GM12878 (cell line): ENCODE results near the gene ADGRL2. TPM values are rescaled to one million over a fixed set of nuclear protein-coding genes. Genes with fewer than 3 reads are reported as not detected.

ENCODE experiments used
- ATAC-seq: fragments of 200-7000 bp; cut with Tn5 transposase; 3 replicates; pipeline ENCODE4 v1.9.1; 2020; ENCODE audit warnings: mild to moderate bottlenecking, moderate library complexity
- BruUV-seq: library from RNA; stranded (reverse); fragments of 400-500 nt; replicated peaks from 2 replicates; lab custom pipeline; 2021; lab: Mats Ljungman, UMichigan
- CTCF ChIA-PET: fragments of 300-600 bp; sonication (Branson Sonifier 250); formaldehyde crosslinking; extraction: SDS; loops from one replicate; lab custom pipeline; 2021; ENCODE audit warnings: inconsistent platforms; lab: Yijun Ruan, JAX
- POLR2A ChIA-PET: fragments of 350-600 bp; formaldehyde crosslinking; extraction: SDS; loops from one replicate; lab custom pipeline; 2021; ENCODE audit warnings: inconsistent platforms; lab: Charles Lee
- RAD21 ChIA-PET: fragments of 300-600 bp; sonication (Branson Sonifier 250); formaldehyde crosslinking; loops from one replicate; lab custom pipeline; 2023; ENCODE audit warnings: antibody characterized with exemption; ENCODE audit not compliant: unreplicated experiment; lab: Charles Lee
- SMC1A ChIA-PET: fragments of 300-600 bp; sonication (Branson Sonifier 250); formaldehyde crosslinking; loops from one replicate; lab custom pipeline; 2023; ENCODE audit not compliant: unreplicated experiment, uncharacterized antibody; lab: Charles Lee
- DNase-seq: peaks from one replicate; pipeline ENCODE4 v3.0.0-alpha.2; 2011; ENCODE audit warnings: low read depth, low spot score
- FAIRE-seq: peaks from 3 replicates; lab custom pipeline; 2011; peaks lifted over from hg19 to GRCh38; lab: Jason Lieb, UNC
- H2AFZ ChIP-seq: 2 replicates; pipeline ENCODE4 v1.6.0; 2011; ENCODE audit warnings: low read depth, low read length, control low read depth; ENCODE audit not compliant: control insufficient read depth
- H3K27ac ChIP-seq: 2 replicates; pipeline ENCODE4 v1.5.1; 2011; ENCODE audit warnings: control low read depth; ENCODE audit not compliant: control insufficient read depth, insufficient read depth
- H3K27me3 ChIP-seq, 2 experiments: replicated peaks in 1 of 2; 2 replicates each; pipeline versions ENCODE4 v1.6.0 to v1.6.1; 2011; ENCODE audit warnings: low read length in 1 of 2; ENCODE audit not compliant: control insufficient read depth in 2 of 2, insufficient read depth in 2 of 2
- H3K36me3 ChIP-seq, 2 experiments: 2 replicates each; pipeline ENCODE4 v1.5.1; 2011; ENCODE audit warnings: low read length in 1 of 2; ENCODE audit not compliant: control insufficient read depth in 2 of 2, insufficient read depth in 2 of 2
- H3K4me1 ChIP-seq: 2 replicates; pipeline ENCODE4 v1.6.1; 2011; ENCODE audit warnings: mild to moderate bottlenecking, low read length, moderate library complexity, mixed read lengths; ENCODE audit not compliant: control insufficient read depth, insufficient read depth
- H3K4me2 ChIP-seq: 2 replicates; pipeline ENCODE4 v1.6.0; 2011; ENCODE audit warnings: control low read depth; ENCODE audit not compliant: control insufficient read depth, insufficient read depth
- H3K4me3 ChIP-seq: fragments of 200-600 bp; sonication (generic); 2 replicates; pipeline ENCODE4 v1.5.1; 2016
- H3K79me2 ChIP-seq: 2 replicates; pipeline ENCODE4 v1.6.0; 2011; ENCODE audit warnings: low read length; ENCODE audit not compliant: control insufficient read depth, insufficient read depth
- H3K9ac ChIP-seq: 2 replicates; pipeline ENCODE4 v1.8.0; 2011; ENCODE audit warnings: low read length, control low read depth, mixed read lengths; ENCODE audit not compliant: control insufficient read depth, insufficient read depth
- H3K9me3 ChIP-seq: replicated peaks from 3 replicates; pipeline ENCODE4 v1.5.1; 2011; ENCODE audit warnings: mild to moderate bottlenecking, low read length; ENCODE audit not compliant: control insufficient read depth, insufficient read depth
- H4K20me1 ChIP-seq: 2 replicates; pipeline ENCODE4 v1.6.0; 2011; ENCODE audit not compliant: control insufficient read depth, insufficient read depth
- ASH2L ChIP-seq: fragments of 300-600, 200-600 bp; sonication (generic); IDR thresholded peaks from 2 replicates; pipeline ENCODE4 v1.6.1; 2017; ENCODE audit warnings: low read depth, mild to moderate bottlenecking, borderline replicate concordance
- EGR1 ChIP-seq, 2 experiments: IDR thresholded peaks; 1 replicate in 1 of 2; 2 replicates in 1 of 2; pipeline ENCODE4 v1.6.1; 2011 to 2012; ENCODE audit warnings: low read depth in 2 of 2, low read length in 2 of 2, borderline replicate concordance in 1 of 2, mild to moderate bottlenecking in 1 of 2, moderate library complexity in 1 of 2
- ELK1 ChIP-seq: IDR thresholded peaks from 2 replicates; pipeline ENCODE4 v1.6.1; 2012; ENCODE audit warnings: low read depth, low read length, improper control_type of control experiment
- ESRRA ChIP-seq: IDR thresholded peaks from 2 replicates; pipeline ENCODE4 v1.6.1; 2012; ENCODE audit warnings: mild to moderate bottlenecking, low read length, improper control_type of control experiment
- HDAC2 ChIP-seq: fragments of 200-600 bp; sonication (generic); IDR thresholded peaks from 2 replicates; pipeline ENCODE4 v1.6.1; 2017
- IRF5 ChIP-seq: fragments of 450-650 bp; IDR thresholded peaks from 2 replicates; pipeline ENCODE4 v1.6.1; 2017; ENCODE audit warnings: borderline replicate concordance
- LARP7 ChIP-seq: fragments of 450-650 bp; IDR thresholded peaks from 2 replicates; pipeline ENCODE4 v1.6.1; 2017; ENCODE audit warnings: mild to moderate bottlenecking
- NFYB ChIP-seq: IDR thresholded peaks from 2 replicates; pipeline ENCODE4 v1.6.1; 2011; ENCODE audit warnings: low read depth, mild to moderate bottlenecking, low read length, improper control_type of control experiment, moderate library complexity; ENCODE audit not compliant: insufficient read depth
- NR2C1 ChIP-seq: fragments of 450-650 bp; IDR thresholded peaks from 2 replicates; pipeline ENCODE4 v1.6.1; 2017; ENCODE audit warnings: antibody characterized with exemption, mild to moderate bottlenecking, moderate library complexity
- PBX3 ChIP-seq: IDR thresholded peaks from 2 replicates; pipeline ENCODE4 v1.6.1; 2011; ENCODE audit warnings: mild to moderate bottlenecking, low read depth, low read length, moderate library complexity; ENCODE audit not compliant: insufficient replicate concordance
- SMAD1 ChIP-seq: fragments of 450-650 bp; IDR thresholded peaks from 2 replicates; pipeline ENCODE4 v1.6.1; 2018; ENCODE audit warnings: mild to moderate bottlenecking, low read depth; ENCODE audit not compliant: partially characterized antibody
- ZBTB11 ChIP-seq: fragments of 450-650 bp; formaldehyde crosslinking; IDR thresholded peaks from 2 replicates; pipeline ENCODE4 v1.5.0; 2022; ENCODE audit warnings: mild to moderate bottlenecking, missing genetic modification characterization
- ZBTB33 ChIP-seq: fragments of 450-650 bp; IDR thresholded peaks from 2 replicates; pipeline ENCODE4 v1.6.1; 2017; ENCODE audit warnings: mild to moderate bottlenecking
- ZNF622 ChIP-seq: fragments of 450-650 bp; IDR thresholded peaks from 2 replicates; pipeline ENCODE4 v1.6.1; 2017; ENCODE audit warnings: mild to moderate bottlenecking, inconsistent platforms
- ZSCAN29 ChIP-seq: fragments of 450-650 bp; IDR thresholded peaks from 2 replicates; pipeline ENCODE4 v1.6.1; 2017; ENCODE audit warnings: mild to moderate bottlenecking, moderate library complexity
- WGBS: methylation state at CpG from one replicate; pipeline ENCODE4 v1.1.6; 2016; ENCODE audit warnings: low lambda C conversion rate; ENCODE audit not compliant: insufficient replicate concordance, insufficient coverage; ENCODE audit errors: missing lambda C conversion rate; 5-methylcytosine and 5-hydroxymethylcytosine counted together
- in situ Hi-C: fragments of 300-500 bp; cut with MboI; formaldehyde crosslinking; loops from 9 replicates; pipeline ENCODE4 v1.14.3; 2018; ENCODE audit warnings: mixed read lengths
- intact Hi-C: fragments of 100-400 bp; cut with micrococcal nuclease; formaldehyde crosslinking; loops from one replicate; pipeline ENCODE4 v1.14.2; 2022; ENCODE audit not compliant: unreplicated experiment
- polyA plus RNA-seq, 11 experiments: library from polyadenylated mRNA; depleted of rRNA in 4 of 11; unstranded in 6 of 11; stranded (reverse) in 5 of 11; fragments of >200 nt; fragmentation: Nextera tagmentation in 4 of 11; fragmentation: Illumina TruSeq in 1 of 11; extraction: Ambion mirVana in 4 of 11; extraction: Trizol in 1 of 11; gene quantifications; 1 replicate in 1 of 11; 2 replicates in 10 of 11; pipeline versions ENCODE4 v1.2.1 to v1.2.3, GENCODE V29; 2011 to 2016; ENCODE audit warnings: inconsistent platforms in 2 of 11, missing spikeins in 2 of 11, low read depth in 1 of 11
- total RNA-seq, 4 experiments: library from RNA; depleted of rRNA in 3 of 4; stranded (reverse); fragments of >200 nt in 3 of 4; fragmentation: Illumina TruSeq in 1 of 4; extraction: Trizol in 1 of 4; gene quantifications; 2 replicates each; pipeline versions ENCODE4 v1.2.1 to v1.2.3, GENCODE V29; 2013 to 2021

The ADGRL2 gene
- total and polyA plus RNA-seq, 10 of the 15 experiments (the other 5 are each of a cell fraction or from before 2014, with no cell fraction given): 0.03 to 13.6 (median 0.21) TPM

- H3K36me3 ChIP-seq: no peaks in the 10 kb centered on the region
- ChIA-PET RAD21 (interaction anchor here (2.1 kb wide), 1 partner anchor 263 kb away, joined by 8 read pairs; no protein-coding TSS in a partner anchor), SMC1A (interaction anchor here (1.5 to 2.1 kb wide), 2 partner anchors 264 kb away, joined by 3 to 8 read pairs; no protein-coding TSS in a partner anchor), CTCF (interaction anchor here (2.2 kb wide), 1 partner anchor 264 kb away, joined by 9 read pairs; no protein-coding TSS in a partner anchor), POLR2A (no interaction called here)
- intact Hi-C loops: no loop called here
- DNase-seq (no peak), FAIRE-seq (no peak), ATAC-seq (no peak)
- H3K9ac ChIP-seq: no peak overlapping the region
- no TSS peak for BruUV-seq
- no peaks in the 10 kb centered on the region for H3K4me1 ChIP-seq
- TF ChIP-seq ZSCAN29: no peak
- TF ChIP-seq NR2C1: no peak
- no peak for TF ChIP-seq NFYB
- TF ChIP-seq ZNF622: no peak
- TF ChIP-seq LARP7: no peak
- TF ChIP-seq ZBTB33: no peak
- no peak for TF ChIP-seq ASH2L
- TF ChIP-seq SMAD1: no peak
- no peak for TF ChIP-seq ZBTB11 (CRISPR knock-in tag)
- TF ChIP-seq IRF5: no peak
- no peak for TF ChIP-seq HDAC2
- TF ChIP-seq ELK1: no peak
- no peak for TF ChIP-seq ESRRA
- TF ChIP-seq EGR1 (IDR thresholded peaks at IDR 0.05; ENCODE audit: borderline replicate concordance in 1 of 2, low read depth in 2 of 2, low read length in 2 of 2): no peak
- no peak for TF ChIP-seq PBX3
- H3K79me2 ChIP-seq: no peaks in the 10 kb centered on the region
- H4K20me1 ChIP-seq: no peaks in the 10 kb centered on the region
- no peak overlapping the region for H3K4me2 ChIP-seq
- H3K9me3 ChIP-seq: no peaks in the 10 kb centered on the region
- in situ Hi-C loops: no loop called here
- H3K27me3 ChIP-seq: no peaks in the 10 kb centered on the region
- no peak overlapping the region for H3K27ac ChIP-seq
- H2AFZ ChIP-seq: no peak overlapping the region
- WGBS: 13% methylated on average over 2 of the region's 2 CpGs
- no peak overlapping the region for H3K4me3 ChIP-seq
These were observed 13.0 kb downstream of the ADGRL2 start for GRCh38 chr1:81813691-81814090.
